ENCODE results near the gene ACSM6. TPM values are rescaled to one million over a fixed set of nuclear protein-coding genes. Genes with fewer than 3 reads are reported as not detected.
A peak's percentile ranks its signal among the peaks of the same experiment; 100 is the strongest.

ACSM6 gene
- total and polyA plus RNA-seq, 8 donors, result 0.36 to 0.73 (median 0.42) TPM; not detected in 2

DNA sequence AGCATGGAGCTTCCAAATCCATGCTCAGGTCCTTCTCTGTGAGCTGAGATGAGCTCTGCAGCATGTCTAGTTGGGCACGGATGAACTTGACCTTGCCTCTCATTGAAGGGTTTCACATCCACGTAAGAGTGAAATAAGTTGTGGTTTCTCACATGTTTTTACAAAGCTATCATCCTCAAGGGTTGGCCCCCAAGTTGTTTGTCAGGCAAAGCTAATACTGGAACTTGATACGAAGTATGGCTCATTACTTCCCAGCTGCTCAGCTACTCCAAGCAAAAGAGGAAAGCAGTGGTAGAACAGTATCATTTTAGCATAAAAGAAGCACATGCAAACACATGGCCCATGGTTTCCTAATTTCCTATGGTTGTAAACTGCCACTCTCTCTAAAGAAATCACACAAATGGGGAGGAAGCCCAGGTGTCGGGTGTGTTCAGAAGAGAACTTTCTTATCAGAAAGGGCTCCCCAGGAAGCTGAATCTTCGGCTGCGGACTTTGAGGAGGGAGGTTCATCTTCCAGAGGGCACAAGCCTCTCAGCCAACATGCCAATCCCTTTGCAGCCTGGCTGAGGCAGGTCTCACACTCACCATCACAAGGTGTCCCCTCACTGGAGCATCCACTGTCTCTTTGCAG is 51.5 kb downstream of the ACSM6 start:
- ATAC-seq (no peak), DNase-seq (no peak)
- TF ChIP-seq, protein P1, sequence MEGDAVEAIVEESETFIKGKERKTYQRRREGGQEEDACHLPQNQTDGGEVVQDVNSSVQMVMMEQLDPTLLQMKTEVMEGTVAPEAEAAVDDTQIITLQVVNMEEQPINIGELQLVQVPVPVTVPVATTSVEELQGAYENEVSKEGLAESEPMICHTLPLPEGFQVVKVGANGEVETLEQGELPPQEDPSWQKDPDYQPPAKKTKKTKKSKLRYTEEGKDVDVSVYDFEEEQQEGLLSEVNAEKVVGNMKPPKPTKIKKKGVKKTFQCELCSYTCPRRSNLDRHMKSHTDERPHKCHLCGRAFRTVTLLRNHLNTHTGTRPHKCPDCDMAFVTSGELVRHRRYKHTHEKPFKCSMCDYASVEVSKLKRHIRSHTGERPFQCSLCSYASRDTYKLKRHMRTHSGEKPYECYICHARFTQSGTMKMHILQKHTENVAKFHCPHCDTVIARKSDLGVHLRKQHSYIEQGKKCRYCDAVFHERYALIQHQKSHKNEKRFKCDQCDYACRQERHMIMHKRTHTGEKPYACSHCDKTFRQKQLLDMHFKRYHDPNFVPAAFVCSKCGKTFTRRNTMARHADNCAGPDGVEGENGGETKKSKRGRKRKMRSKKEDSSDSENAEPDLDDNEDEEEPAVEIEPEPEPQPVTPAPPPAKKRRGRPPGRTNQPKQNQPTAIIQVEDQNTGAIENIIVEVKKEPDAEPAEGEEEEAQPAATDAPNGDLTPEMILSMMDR (IDR thresholded peaks at IDR 0.05), result no peak
- Histone ChIP-seq H3K9me3 (no peaks in the 10 kb centered on the region), H3K4me1 (peaks cover 0 to 19% of the 10 kb centered on the region in 2 donors), H3K27ac (no peak overlapping the region), H3K4me3 (no peak overlapping the region), H3K36me3 (peaks cover 0 to 60% of the 10 kb centered on the region in 2 donors), H3K27me3 (no peaks in the 10 kb centered on the region)
- intact Hi-C loops (cut with DNase I), result loop anchor here in 1 of 2 donors (5.0 kb wide), 1 partner anchor 117 kb away; no protein-coding TSS in a partner anchor

DNA sequence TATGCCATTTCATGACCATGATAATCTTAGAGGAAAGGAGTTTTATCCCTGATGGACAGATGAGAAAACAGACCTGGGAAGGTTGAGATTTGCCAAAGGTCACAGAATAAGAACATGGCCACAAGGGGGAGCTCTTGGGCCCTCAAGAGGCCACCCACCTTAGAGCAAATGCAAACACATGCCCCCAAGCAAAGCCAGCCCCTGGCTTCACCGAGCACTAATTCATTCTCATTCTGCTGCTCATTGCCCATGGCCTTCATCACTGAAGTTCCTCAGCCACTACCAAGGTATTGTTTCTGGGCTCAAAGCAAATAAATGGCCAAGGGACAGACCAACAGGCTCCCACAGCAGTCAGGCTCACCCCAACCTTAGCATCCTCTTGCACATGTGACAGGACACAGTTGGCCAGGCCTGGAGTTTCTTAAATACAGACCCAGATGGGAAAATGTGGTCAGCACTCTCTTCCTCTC is 52.6 kb downstream of the ACSM6 start:
- ATAC-seq, result peak; percentile 67
- H3K4me1 ChIP-seq, result peaks cover 0 to 19% of the 10 kb centered on the region in 2 donors
- no peak overlapping the region for H3K4me3 ChIP-seq
- intact Hi-C loops (cut with DNase I), result loop anchor here in 1 of 2 donors (5.0 kb wide), 1 partner anchor 116 kb away; no protein-coding TSS in a partner anchor
- DNase-seq, result peak in 3 of 4 donors; percentile 65 to 78 (median 67)
- TF ChIP-seq, protein P1 (IDR thresholded peaks at IDR 0.05), result peak; percentile 74 to 88
- H3K27me3 ChIP-seq, result no peaks in the 10 kb centered on the region
- peak overlapping the region in 1 of 2 donors; percentile 60 for H3K27ac ChIP-seq
- H3K36me3 ChIP-seq, result peaks cover 0 to 49% of the 10 kb centered on the region in 2 donors
- H3K9me3 ChIP-seq, result no peaks in the 10 kb centered on the region

DNA sequence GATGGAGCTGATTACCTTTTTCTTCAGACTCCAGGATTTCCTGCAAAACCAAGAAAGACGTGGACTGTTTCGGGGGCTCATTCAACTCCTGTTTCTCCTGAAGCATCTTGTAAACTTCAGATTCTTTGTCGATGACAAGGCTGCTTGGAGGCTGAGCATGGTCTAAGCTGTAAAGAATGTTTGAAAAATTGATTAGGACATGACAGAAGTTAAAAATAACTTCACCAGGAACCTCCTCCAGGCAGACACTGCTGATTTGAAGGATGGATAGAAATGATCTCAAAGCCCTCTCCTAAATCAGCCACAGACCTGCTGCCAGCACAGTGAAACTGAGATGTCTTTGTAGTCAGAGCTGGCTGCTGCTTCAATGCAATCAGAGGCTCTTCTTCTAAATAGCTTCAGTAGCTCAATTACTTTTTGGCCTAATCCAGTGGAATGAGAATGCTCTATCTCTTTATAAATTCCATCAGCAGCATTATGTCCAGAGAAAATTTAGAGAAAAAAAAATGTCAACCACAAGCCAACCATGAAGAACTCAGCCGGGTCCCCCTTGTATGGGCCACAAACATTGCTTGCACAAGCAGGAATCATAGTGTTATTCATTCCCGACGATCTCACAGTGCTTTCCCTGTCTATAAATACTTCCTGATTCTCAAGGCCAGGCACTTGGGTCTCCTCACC is 53.3 kb downstream of the ACSM6 start:
- Histone ChIP-seq H3K27ac (peak overlapping the region; percentile 20 to 60), H3K9me3 (no peaks in the 10 kb centered on the region), H3K4me3 (no peak overlapping the region), H3K36me3 (peaks cover 0 to 48% of the 10 kb centered on the region in 2 donors), H3K4me1 (peaks cover 0 to 19% of the 10 kb centered on the region in 2 donors), H3K27me3 (no peaks in the 10 kb centered on the region)
- intact Hi-C loops (cut with DNase I), result loop anchor here in 1 of 2 donors (5.0 kb wide), 1 partner anchor 115 kb away; no protein-coding TSS in a partner anchor
- ATAC-seq, result peak; percentile 5
- DNase-seq, result no peak
- TF ChIP-seq, protein P1 (IDR thresholded peaks at IDR 0.05), result no peak

DNA sequence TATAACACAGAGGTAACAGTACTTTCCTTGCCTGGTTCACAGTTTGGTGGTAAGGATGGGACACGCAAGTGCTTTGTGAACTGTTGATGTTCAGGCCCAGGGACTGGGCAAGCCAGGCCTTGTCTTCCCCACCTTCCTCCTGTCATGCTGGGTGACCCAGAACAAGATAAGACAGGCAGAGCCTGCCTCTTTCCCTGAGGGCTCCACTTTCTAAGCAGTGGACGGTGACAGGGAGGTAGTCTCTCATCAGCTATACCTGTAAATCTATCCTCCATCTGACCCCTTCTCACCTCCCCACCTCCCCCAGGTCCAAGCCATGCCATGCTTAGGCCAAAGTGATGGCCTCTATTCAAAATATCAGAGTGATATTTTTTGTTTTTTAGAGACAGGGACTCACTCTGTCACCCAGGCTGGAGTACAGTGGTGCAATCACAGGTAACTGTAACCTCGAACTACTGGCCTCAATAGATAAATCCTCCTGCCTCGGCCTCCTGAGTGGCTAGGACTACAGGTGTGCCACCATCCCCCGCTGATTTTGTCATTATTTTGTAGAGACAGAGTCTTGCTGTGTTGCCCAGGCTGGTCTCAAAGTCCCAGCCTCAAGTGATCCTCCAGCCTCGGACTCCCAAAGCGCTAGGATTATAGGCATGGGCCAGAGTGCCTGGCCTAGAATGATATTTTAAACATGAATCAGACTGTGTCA is 54.0 kb downstream of the ACSM6 start:
- peaks cover 0 to 42% of the 10 kb centered on the region in 2 donors for H3K36me3 ChIP-seq
- no peaks in the 10 kb centered on the region for H3K27me3 ChIP-seq
- TF ChIP-seq, protein P1 (IDR thresholded peaks at IDR 0.05), result no peak
- DNase-seq (no peak), ATAC-seq (no peak)
- intact Hi-C loops (cut with DNase I), result loop anchor here in 1 of 2 donors (5.0 kb wide), 1 partner anchor 114 kb away; no protein-coding TSS in a partner anchor
- H3K27ac ChIP-seq, result peak overlapping the region; percentile 20 to 60
- H3K4me1 ChIP-seq, result peaks cover 0 to 19% of the 10 kb centered on the region in 2 donors
- H3K4me3 ChIP-seq, result no peak overlapping the region
- H3K9me3 ChIP-seq, result no peaks in the 10 kb centered on the region

Measured in left lung (tissue), 10 donors.